IMR-90 (cell line): ENCODE measurements around the gene FDCSP.
"Not testable (repeated sequence)": the region's sequence is repeated elsewhere in the genome, so short reads cannot be mapped to it uniquely, and the experiment has no call there.

Experiments used
- MAFK ChIP-seq: IDR thresholded peaks from 2 replicates; pipeline ENCODE4 v1.6.1; 2012; ENCODE audit warnings: low read depth, low read length, improper control_type of control experiment
- POLR2A ChIP-seq: IDR thresholded peaks from 2 replicates; pipeline ENCODE4 v1.6.1; 2012; ENCODE audit warnings: mild to moderate bottlenecking, low read depth, low read length
- RAD21 ChIP-seq: IDR thresholded peaks from 2 replicates; pipeline ENCODE4 v1.6.1; 2012; ENCODE audit warnings: low read length, improper control_type of control experiment
- TF ChIP-seq, protein P1 (sequence below): conservative IDR thresholded peaks from 2 replicates; pipeline ENCODE4 v1.5.1; 2012; ENCODE audit warnings: mild to moderate bottlenecking, low read depth, low read length, improper control_type of control experiment

DNA sequence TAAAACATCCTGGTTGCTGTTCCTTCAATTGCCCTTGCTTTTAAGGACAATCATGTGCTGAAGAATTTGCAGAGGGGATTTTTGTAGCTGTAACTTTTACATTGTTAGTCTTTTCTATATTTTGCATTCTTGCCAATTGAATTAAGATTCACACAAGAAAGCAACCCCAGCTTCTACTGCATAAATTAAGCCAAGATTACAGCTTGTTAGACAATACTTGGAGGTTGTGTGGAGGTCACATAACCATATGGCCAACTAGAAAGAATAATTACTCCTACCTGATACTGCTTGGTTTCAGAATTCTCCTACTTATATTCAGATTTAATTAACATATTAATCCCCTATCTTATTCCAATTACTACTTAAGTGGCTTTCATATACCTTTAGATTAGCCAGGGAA, 4.1 kb upstream of the FDCSP start:
- TF ChIP-seq, protein P1, sequence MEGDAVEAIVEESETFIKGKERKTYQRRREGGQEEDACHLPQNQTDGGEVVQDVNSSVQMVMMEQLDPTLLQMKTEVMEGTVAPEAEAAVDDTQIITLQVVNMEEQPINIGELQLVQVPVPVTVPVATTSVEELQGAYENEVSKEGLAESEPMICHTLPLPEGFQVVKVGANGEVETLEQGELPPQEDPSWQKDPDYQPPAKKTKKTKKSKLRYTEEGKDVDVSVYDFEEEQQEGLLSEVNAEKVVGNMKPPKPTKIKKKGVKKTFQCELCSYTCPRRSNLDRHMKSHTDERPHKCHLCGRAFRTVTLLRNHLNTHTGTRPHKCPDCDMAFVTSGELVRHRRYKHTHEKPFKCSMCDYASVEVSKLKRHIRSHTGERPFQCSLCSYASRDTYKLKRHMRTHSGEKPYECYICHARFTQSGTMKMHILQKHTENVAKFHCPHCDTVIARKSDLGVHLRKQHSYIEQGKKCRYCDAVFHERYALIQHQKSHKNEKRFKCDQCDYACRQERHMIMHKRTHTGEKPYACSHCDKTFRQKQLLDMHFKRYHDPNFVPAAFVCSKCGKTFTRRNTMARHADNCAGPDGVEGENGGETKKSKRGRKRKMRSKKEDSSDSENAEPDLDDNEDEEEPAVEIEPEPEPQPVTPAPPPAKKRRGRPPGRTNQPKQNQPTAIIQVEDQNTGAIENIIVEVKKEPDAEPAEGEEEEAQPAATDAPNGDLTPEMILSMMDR: not testable (repeated sequence)
- not testable (repeated sequence) for TF ChIP-seq MAFK, POLR2A, RAD21
